HUES64 (cell line): ENCODE results near the gene LBP.
"Not testable (repeated sequence)": the region's sequence is repeated elsewhere in the genome, so short reads cannot be mapped to it uniquely, and the experiment has no call there.

Source experiments
- H3K27ac ChIP-seq: 2 replicates; pipeline ENCODE4 v1.7.0; 2013; ENCODE audit warnings: low read depth, low read length, inconsistent platforms
- H3K27me3 ChIP-seq: 2 replicates; pipeline ENCODE4 v1.6.1; 2013; ENCODE audit warnings: mild to moderate bottlenecking, low read length; ENCODE audit not compliant: insufficient read depth
- H3K36me3 ChIP-seq: 2 replicates; pipeline ENCODE4 v1.6.1; 2013; ENCODE audit warnings: mild to moderate bottlenecking, low read length; ENCODE audit not compliant: insufficient read depth
- H3K4me1 ChIP-seq: 2 replicates; pipeline ENCODE4 v1.6.1; 2013; ENCODE audit warnings: mild to moderate bottlenecking, low read length, moderate library complexity; ENCODE audit not compliant: insufficient read depth
- H3K4me3 ChIP-seq: 2 replicates; pipeline ENCODE4 v1.5.1; 2013; ENCODE audit warnings: mild to moderate bottlenecking, low read length, moderate library complexity
- H3K9ac ChIP-seq: 2 replicates; pipeline ENCODE4 v1.6.1; 2013; ENCODE audit warnings: mild to moderate bottlenecking, low read depth, low read length
- H3K9me3 ChIP-seq: 2 replicates; pipeline ENCODE4 v1.6.1; 2013; ENCODE audit warnings: low read depth, low read length; ENCODE audit not compliant: insufficient read depth
- WGBS: fragments of 150-250, 120-280 bp; methylation state at CpG from one replicate; pipeline ENCODE4 v1.1.7; 2013; ENCODE audit warnings: missing lambda C conversion rate; 5-methylcytosine and 5-hydroxymethylcytosine counted together

The LBP gene

DNA sequence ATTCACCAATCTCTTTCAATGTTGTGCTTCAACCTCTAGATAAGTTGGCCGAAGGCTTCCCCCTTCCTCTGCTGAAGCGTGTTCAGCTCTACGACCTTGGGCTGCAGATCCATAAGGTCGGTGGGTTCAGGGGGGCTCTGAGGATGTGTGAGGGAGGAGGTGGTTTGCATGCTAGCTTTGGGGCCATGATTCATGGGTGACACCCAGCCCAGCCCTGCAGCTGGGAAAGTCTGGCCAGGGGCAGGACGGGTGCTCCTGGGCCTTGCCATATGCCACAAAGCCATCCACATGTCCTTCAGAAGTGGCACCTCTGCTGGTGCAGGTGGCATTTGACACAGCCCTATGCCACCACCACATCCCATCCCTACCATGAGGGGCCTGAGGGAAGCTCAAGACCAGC, 27.6 kb downstream of the LBP start:
- peaks cover 3% of the 10 kb centered on the region; the same call in 1 of the 2 replicates for H3K4me1 ChIP-seq
- H3K36me3 ChIP-seq, result no peaks in the 10 kb centered on the region
- no peaks in the 10 kb centered on the region for H3K9me3 ChIP-seq
- WGBS, result 97% methylated on average over 5 of the region's 5 CpGs
- no peak overlapping the region for H3K9ac ChIP-seq
- H3K27me3 ChIP-seq, result no peaks in the 10 kb centered on the region
- no peak overlapping the region for H3K27ac ChIP-seq
- no peak overlapping the region for H3K4me3 ChIP-seq

- H3K27me3 ChIP-seq, result no peaks in the 10 kb centered on the region
- no peaks in the 10 kb centered on the region for H3K9me3 ChIP-seq
- no peaks in the 10 kb centered on the region for H3K36me3 ChIP-seq
- WGBS, result 88% methylated on average over 11 of the region's 11 CpGs
- no peak overlapping the region for H3K27ac ChIP-seq
- H3K4me1 ChIP-seq, result no peaks in the 10 kb centered on the region
- H3K4me3 ChIP-seq, result no peak overlapping the region
- H3K9ac ChIP-seq, result no peak overlapping the region
Measured at GRCh38 chr20:38377039-38377685, 30.9 kb downstream of the LBP start.

DNA sequence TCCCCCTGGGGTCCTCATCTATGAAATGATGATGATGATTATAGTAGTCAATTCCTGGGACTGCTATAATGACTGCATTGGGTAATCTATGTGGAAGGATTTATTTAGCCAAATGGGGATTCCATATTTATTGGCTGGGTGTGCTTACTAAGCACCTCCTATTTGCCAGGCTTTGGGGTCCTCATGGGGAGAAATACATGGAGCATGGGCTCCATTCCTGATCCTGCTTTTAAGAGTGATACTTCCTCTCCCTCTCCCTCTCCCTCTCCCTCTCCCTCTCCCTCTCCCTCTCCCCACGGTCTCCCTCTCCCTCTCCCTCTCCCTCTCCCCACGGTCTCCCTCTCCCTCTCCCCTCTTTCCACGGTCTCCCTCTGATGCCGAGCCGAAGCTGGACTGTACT, 31.6 kb downstream of the LBP start:
- no CpG with 5 or more reads among the region's 5 CpGs for WGBS
- not testable (repeated sequence) for H3K4me3 ChIP-seq, H3K4me1 ChIP-seq, H3K27ac ChIP-seq, H3K36me3 ChIP-seq, H3K27me3 ChIP-seq, H3K9ac ChIP-seq, H3K9me3 ChIP-seq

DNA sequence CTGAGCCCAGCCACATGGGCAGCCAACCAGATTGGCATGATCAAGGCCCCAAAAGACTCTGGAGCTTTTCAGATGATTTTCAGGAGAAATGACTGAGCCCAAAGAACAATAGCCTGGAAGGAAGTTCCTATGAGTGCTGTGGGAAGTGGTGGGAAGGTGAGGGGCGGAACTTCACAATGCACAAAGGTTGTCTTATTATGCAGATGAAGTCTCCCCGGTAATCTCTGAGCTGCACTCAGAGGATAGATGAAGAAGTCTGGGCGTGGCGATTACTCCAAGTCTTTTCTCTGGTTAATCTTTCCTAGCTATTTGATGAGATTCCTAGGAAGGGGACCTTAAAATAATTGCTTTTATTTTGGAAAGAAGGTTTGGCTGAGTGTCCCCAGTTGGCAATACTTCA, 36.9 kb downstream of the LBP start:
- WGBS, result 64% methylated on average over 4 of the region's 4 CpGs
- H3K4me1 ChIP-seq, result 0 out of 2 replicates have a peak, but pooled peaks cover 5% of the 10 kb centered on the region

GRCh38 chr20:38386004-38386403, 39.7 kb downstream of the LBP start:
- no peaks in the 10 kb centered on the region for H3K9me3 ChIP-seq
- no peaks in the 10 kb centered on the region for H3K27me3 ChIP-seq
- 91% methylated on average over 8 of the region's 8 CpGs for WGBS
- no peak overlapping the region for H3K9ac ChIP-seq
- H3K4me3 ChIP-seq, result no peak overlapping the region
- no peaks in the 10 kb centered on the region for H3K36me3 ChIP-seq
- no peak overlapping the region for H3K27ac ChIP-seq
- H3K4me1 ChIP-seq, result 0 out of 2 replicates have a peak, but pooled peaks cover 5% of the 10 kb centered on the region

More for the DNA sequence above, 36.9 kb downstream of the LBP start:
- H3K4me3 ChIP-seq, result no peak overlapping the region
- H3K9ac ChIP-seq, result no peak overlapping the region
- no peaks in the 10 kb centered on the region for H3K36me3 ChIP-seq
- H3K27ac ChIP-seq, result no peak overlapping the region
- H3K9me3 ChIP-seq, result no peaks in the 10 kb centered on the region
- H3K27me3 ChIP-seq, result no peaks in the 10 kb centered on the region

DNA sequence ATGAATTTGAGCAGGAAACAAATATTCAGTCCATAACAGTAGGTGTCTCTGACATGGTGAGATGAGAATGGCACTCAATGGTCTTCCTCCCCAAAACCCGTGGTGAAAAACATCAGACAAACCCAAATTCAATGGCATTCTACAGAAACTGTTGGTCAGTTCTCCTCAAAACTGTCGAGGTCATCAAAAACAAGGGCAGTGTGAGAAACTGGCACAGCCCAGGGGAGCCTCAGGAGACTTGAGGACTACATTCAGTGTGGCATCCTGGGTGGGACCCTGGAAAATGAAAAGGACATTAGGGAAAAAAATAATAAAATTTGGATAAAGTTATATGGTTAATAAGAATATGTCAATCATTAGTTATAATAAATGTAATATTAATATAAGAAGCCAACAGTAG, 40.6 kb downstream of the LBP start:
- no peaks in the 10 kb centered on the region for H3K36me3 ChIP-seq
- no peaks in the 10 kb centered on the region for H3K9me3 ChIP-seq
- no peak overlapping the region for H3K9ac ChIP-seq
- no peaks in the 10 kb centered on the region for H3K27me3 ChIP-seq
- 0 out of 2 replicates have a peak, but pooled peaks cover 5% of the 10 kb centered on the region for H3K4me1 ChIP-seq
- H3K4me3 ChIP-seq, result no peak overlapping the region
- WGBS, result 93% methylated on average over 2 of the region's 2 CpGs
- H3K27ac ChIP-seq, result no peak overlapping the region

DNA sequence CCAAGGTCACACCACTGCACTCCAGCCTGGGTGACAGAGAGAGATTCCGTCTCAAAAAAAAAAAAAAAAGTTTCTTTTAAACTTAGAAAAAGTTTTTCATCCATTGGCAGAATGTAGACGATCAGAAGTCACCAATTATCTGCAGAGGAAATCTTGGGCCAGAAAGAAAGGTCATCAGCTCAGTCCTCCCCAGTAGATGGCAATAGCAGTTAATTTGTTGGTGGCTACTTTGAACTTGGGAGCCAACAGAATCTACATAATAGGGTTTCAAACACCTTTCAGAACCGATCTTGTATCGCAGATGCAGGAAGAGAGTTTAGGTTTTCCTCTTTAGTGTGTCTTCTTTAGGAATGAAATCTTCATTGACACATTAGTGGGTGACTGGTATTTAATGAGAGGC, 41.7 kb downstream of the LBP start:
- 83% methylated on average over 4 of the region's 4 CpGs for WGBS
- Histone ChIP-seq H3K27ac (no peak overlapping the region), H3K9me3 (no peaks in the 10 kb centered on the region)

GRCh38 chr20:38392356-38392755, 46.1 kb downstream of the LBP start:
- 93% methylated on average over 3 of the region's 3 CpGs for WGBS
- no peaks in the 10 kb centered on the region for H3K4me1 ChIP-seq
- H3K4me3 ChIP-seq, result no peak overlapping the region
- H3K36me3 ChIP-seq, result no peaks in the 10 kb centered on the region
- H3K9me3 ChIP-seq, result no peaks in the 10 kb centered on the region
- no peak overlapping the region for H3K27ac ChIP-seq
- no peaks in the 10 kb centered on the region for H3K27me3 ChIP-seq
- no peak overlapping the region for H3K9ac ChIP-seq

More for the DNA sequence above, 41.7 kb downstream of the LBP start:
- Histone ChIP-seq H3K27me3 (no peaks in the 10 kb centered on the region), H3K36me3 (no peaks in the 10 kb centered on the region), H3K4me3 (no peak overlapping the region), H3K4me1 (0 out of 2 replicates have a peak, but pooled peaks cover 3% of the 10 kb centered on the region), H3K9ac (no peak overlapping the region)

GRCh38 chr20:38393259-38393658, 47.0 kb downstream of the LBP start:
- no peak overlapping the region for H3K4me3 ChIP-seq
- 97% methylated on average over 5 of the region's 5 CpGs for WGBS
- no peaks in the 10 kb centered on the region for H3K36me3 ChIP-seq
- H3K27ac ChIP-seq, result no peak overlapping the region
- H3K9me3 ChIP-seq, result no peaks in the 10 kb centered on the region
- no peak overlapping the region for H3K9ac ChIP-seq
- H3K4me1 ChIP-seq, result no peaks in the 10 kb centered on the region
- H3K27me3 ChIP-seq, result no peaks in the 10 kb centered on the region

GRCh38 chr20:38395165-38395564, 48.9 kb downstream of the LBP start:
- H3K27ac ChIP-seq, result no peak overlapping the region
- H3K9ac ChIP-seq, result no peak overlapping the region
- 90% methylated on average over 2 of the region's 2 CpGs for whole genome bisulfite sequencing
- H3K9me3 ChIP-seq, result no peaks in the 10 kb centered on the region
- no peaks in the 10 kb centered on the region for H3K36me3 ChIP-seq
- no peak overlapping the region for H3K4me3 ChIP-seq
- no peaks in the 10 kb centered on the region for H3K27me3 ChIP-seq
- no peaks in the 10 kb centered on the region for H3K4me1 ChIP-seq

- H3K9me3 ChIP-seq, H3K4me3 ChIP-seq, H3K27me3 ChIP-seq, H3K9ac ChIP-seq, H3K4me1 ChIP-seq, H3K36me3 ChIP-seq, H3K27ac ChIP-seq: not testable (repeated sequence)
- WGBS, result 100% methylated on average over 1 of the region's 2 CpGs
Measured at GRCh38 chr20:38395751-38396395, 49.6 kb downstream of the LBP start.
